WTC11 (cell line): ENCODE measurements around the gene SAP30L. TPM values are rescaled to one million over a fixed set of nuclear protein-coding genes. Genes with fewer than 3 reads are reported as not detected.
A peak's percentile ranks its signal among the peaks of the same experiment; 100 is the strongest.

Experiments
- ATAC-seq: fragments of 200-7000 bp; cut with Tn5 transposase; 2 replicates; pipeline ENCODE4 v1.10.0; 2021; ENCODE audit warnings: mild to moderate bottlenecking, moderate library complexity
- CTCF ChIA-PET: fragments of 300-600 bp; sonication (Branson Sonifier 250); formaldehyde crosslinking; loops from one replicate; lab custom pipeline; 2021; ENCODE audit warnings: antibody characterized with exemption; lab: Charles Lee
- POLR2A ChIA-PET: fragments of 350-600 bp; sonication (Branson Sonifier 250); formaldehyde crosslinking; loops from one replicate; lab custom pipeline; 2021; ENCODE audit warnings: antibody characterized with exemption; lab: Charles Lee
- DNase-seq: peaks from one replicate; pipeline ENCODE4 v3.0.0; 2021; ENCODE audit warnings: low spot score
- H3K27ac Mint-ChIP-seq: 2 replicates; pipeline ENCODE4 v1.8.0; 2021; ENCODE audit warnings: mixed read lengths
- H3K27me3 Mint-ChIP-seq: 2 replicates; pipeline ENCODE4 v1.8.0; 2021; ENCODE audit warnings: low read depth, mild to moderate bottlenecking, moderate library complexity, mixed read lengths
- H3K36me3 Mint-ChIP-seq: 2 replicates; pipeline ENCODE4 v1.8.0; 2021; ENCODE audit warnings: mixed read lengths
- H3K4me1 Mint-ChIP-seq: 2 replicates; pipeline ENCODE4 v1.8.0; 2022; ENCODE audit warnings: mixed read lengths
- H3K4me3 Mint-ChIP-seq: 2 replicates; pipeline ENCODE4 v1.8.0; 2021; ENCODE audit warnings: mild to moderate bottlenecking, moderate library complexity, mixed read lengths
- H3K9me3 Mint-ChIP-seq: 2 replicates; pipeline ENCODE4 v1.8.0; 2021; ENCODE audit warnings: mixed read lengths
- ATF1 ChIP-seq: sonication (generic); formaldehyde crosslinking; IDR thresholded peaks from 2 replicates; pipeline ENCODE4 v1.8.1; 2023; ENCODE audit warnings: mild to moderate bottlenecking, moderate library complexity, missing genetic modification reagents
- ATF6 ChIP-seq: sonication (generic); formaldehyde crosslinking; IDR thresholded peaks from 2 replicates; pipeline ENCODE4 v1.8.1; 2023; ENCODE audit warnings: mild to moderate bottlenecking, missing genetic modification reagents
- CDX4 ChIP-seq: fragments of 250-450 bp; sonication (Bioruptor Pico); IDR thresholded peaks from 2 replicates; pipeline ENCODE4 v1.9.0; 2021; ENCODE audit warnings: moderate library complexity, mild to moderate bottlenecking, inconsistent platforms, borderline replicate concordance
- CREB1 ChIP-seq: sonication (generic); formaldehyde crosslinking; IDR thresholded peaks from 2 replicates; pipeline ENCODE4 v1.8.0; 2023; ENCODE audit warnings: mild to moderate bottlenecking, missing genetic modification reagents
- E2F4 ChIP-seq: sonication (generic); formaldehyde crosslinking; IDR thresholded peaks from 2 replicates; pipeline ENCODE4 v1.8.1; 2022; ENCODE audit warnings: low read depth, mild to moderate bottlenecking, moderate library complexity, missing genetic modification reagents, borderline replicate concordance
- ERG ChIP-seq: fragments of 250-450 bp; sonication (Bioruptor Pico); IDR thresholded peaks from 2 replicates; pipeline ENCODE4 v1.8.0; 2021; ENCODE audit warnings: mild to moderate bottlenecking
- ESRRA ChIP-seq: sonication (generic); formaldehyde crosslinking; IDR thresholded peaks from 2 replicates; pipeline ENCODE4 v1.8.1; 2022; ENCODE audit warnings: mild to moderate bottlenecking, missing genetic modification reagents, borderline replicate concordance
- GABPB1 ChIP-seq: sonication (generic); formaldehyde crosslinking; IDR thresholded peaks from 2 replicates; pipeline ENCODE4 v1.8.1; 2023; ENCODE audit warnings: mild to moderate bottlenecking, missing genetic modification reagents
- KAT7 ChIP-seq: sonication (generic); formaldehyde crosslinking; IDR thresholded peaks from 2 replicates; pipeline ENCODE4 v1.8.1; 2023; ENCODE audit warnings: missing genetic modification reagents, mild to moderate bottlenecking, borderline replicate concordance
- NFATC4 ChIP-seq: fragments of 250-450 bp; sonication (Bioruptor Pico); IDR thresholded peaks from 2 replicates; pipeline ENCODE4 v1.9.0; 2021; ENCODE audit warnings: mild to moderate bottlenecking
- NR3C1 ChIP-seq: sonication (generic); formaldehyde crosslinking; conservative IDR thresholded peaks from 2 replicates; pipeline ENCODE4 v1.8.1; 2023; ENCODE audit warnings: low read depth, mild to moderate bottlenecking, missing genetic modification reagents
- OVOL2 ChIP-seq: fragments of 250-450 bp; sonication (Bioruptor Pico); IDR thresholded peaks from 2 replicates; pipeline ENCODE4 v1.9.0; 2021; ENCODE audit warnings: mild to moderate bottlenecking, borderline replicate concordance
- PRRX2 ChIP-seq: fragments of 250-450 bp; sonication (Bioruptor Pico); IDR thresholded peaks from 2 replicates; pipeline ENCODE4 v1.8.0; 2021; ENCODE audit warnings: mild to moderate bottlenecking
- RORB ChIP-seq: fragments of 250-450 bp; sonication (Bioruptor Pico); IDR thresholded peaks from 2 replicates; pipeline ENCODE4 v1.9.0; 2021; ENCODE audit warnings: mild to moderate bottlenecking
- SMAD4 ChIP-seq: sonication (generic); formaldehyde crosslinking; IDR thresholded peaks from 2 replicates; pipeline ENCODE4 v1.8.0; 2022; ENCODE audit warnings: mild to moderate bottlenecking, missing genetic modification reagents
- ZBTB21 ChIP-seq: sonication (generic); formaldehyde crosslinking; IDR thresholded peaks from 2 replicates; pipeline ENCODE4 v1.8.1; 2023; ENCODE audit warnings: mild to moderate bottlenecking, missing genetic modification reagents, borderline replicate concordance
- ZBTB43 ChIP-seq: sonication (generic); formaldehyde crosslinking; IDR thresholded peaks from 2 replicates; pipeline ENCODE4 v1.8.1; 2023; ENCODE audit warnings: mild to moderate bottlenecking, missing genetic modification reagents
- ZNF512 ChIP-seq: sonication (generic); formaldehyde crosslinking; IDR thresholded peaks from 2 replicates; pipeline ENCODE4 v1.8.1; 2022; ENCODE audit warnings: missing genetic modification reagents, borderline replicate concordance
- ZNF671 ChIP-seq: fragments of 250-450 bp; sonication (Bioruptor Pico); IDR thresholded peaks from 2 replicates; pipeline ENCODE4 v1.8.0; 2021; ENCODE audit warnings: mild to moderate bottlenecking
- total RNA-seq: library from RNA; stranded (reverse); gene quantifications from 3 replicates; pipeline ENCODE4 v1.2.3, GENCODE V29; 2021

Gene SAP30L
- total RNA-seq, 1 experiment from 2014 or later, result 33.5 TPM

- TF ChIP-seq PRRX2 (CRISPR knock-in tag), result no peak
- no peak for TF ChIP-seq KAT7 (CRISPR knock-in tag)
- no peak for TF ChIP-seq SMAD4
- TF ChIP-seq OVOL2 (CRISPR knock-in tag), result no peak
- TF ChIP-seq NFATC4, result no peak
- no peak for TF ChIP-seq ESRRA
- TF ChIP-seq ZBTB43, result no peak
- no peak for TF ChIP-seq CDX4 (CRISPR knock-in tag)
- no peak for TF ChIP-seq ERG (CRISPR knock-in tag)
- Mint-ChIP-seq H3K27me3 (peaks cover 3% of the 10 kb centered on the region; the same call in 1 of the 2 replicates), H3K4me1 (peaks cover 22% of the 10 kb centered on the region), H3K9me3 (no peaks in the 10 kb centered on the region; the same call in 1 of the 2 replicates), H3K27ac (no peak overlapping the region), H3K4me3 (no peak overlapping the region), H3K36me3 (no peaks in the 10 kb centered on the region)
- ChIA-PET CTCF (interaction anchor here (1.3 to 6.3 kb wide), 3 partner anchors 19 to 109 kb away, joined by 3 to 51 read pairs (median 10); no protein-coding TSS in a partner anchor), POLR2A (no interaction called here)
- peak; percentile 81 for ATAC-seq
- DNase-seq, result peak; percentile 41
Observed at GRCh38 chr5:154501566-154501965, 55.8 kb downstream of the SAP30L start.

- Mint-ChIP-seq H3K27me3 (peaks cover 3% of the 10 kb centered on the region; the same call in 1 of the 2 replicates), H3K36me3 (no peaks in the 10 kb centered on the region)
- POLR2A ChIA-PET, result no interaction called here
- TF ChIP-seq RORB (CRISPR knock-in tag), result no peak
- TF ChIP-seq CREB1 (CRISPR knock-in tag), result no peak
- TF ChIP-seq GABPB1 (CRISPR knock-in tag), result no peak
- TF ChIP-seq ZNF671 (CRISPR knock-in tag), result no peak
- no peak for TF ChIP-seq SMAD4
- no peak for TF ChIP-seq ZBTB21 (CRISPR knock-in tag)
- TF ChIP-seq NR3C1 (CRISPR knock-in tag), result no peak
- no peak for TF ChIP-seq ZNF512 (CRISPR knock-in tag)
- no peak for TF ChIP-seq E2F4 (CRISPR knock-in tag)
- no peak for TF ChIP-seq ERG (CRISPR knock-in tag)
- no peak for TF ChIP-seq ATF6 (CRISPR knock-in tag)
- no peak for TF ChIP-seq ATF1 (CRISPR knock-in tag)
- TF ChIP-seq, all 79 proteins: peak for 0
- Mint-ChIP-seq H3K9me3 (no peaks in the 10 kb centered on the region; the same call in 1 of the 2 replicates), H3K4me1 (peaks cover 24% of the 10 kb centered on the region), H3K27ac (no peak overlapping the region), H3K4me3 (no peak overlapping the region)
- no peak for DNase-seq
- ATAC-seq, result no peak
- CTCF ChIA-PET, result interaction anchor here (0.6 to 6.3 kb wide), 7 partner anchors 18 to 152 kb away, joined by 3 to 51 read pairs (median 4); no protein-coding TSS in a partner anchor
Observed at GRCh38 chr5:154502180-154502579, 56.4 kb downstream of the SAP30L start.
